SU-DHL-6 (cell line): ENCODE data around the gene ARHGAP35.
"Not testable (repeated sequence)": the region's sequence is repeated elsewhere in the genome, so short reads cannot be mapped to it uniquely, and the experiment has no call there.

Source experiments
- H2AFZ ChIP-seq: fragments of 200-600 bp; sonication (generic); 2 replicates; pipeline ENCODE4 v1.6.1; 2014; ENCODE audit warnings: low read depth, mild to moderate bottlenecking, moderate library complexity, mixed read lengths, antibody characterized with exemption, low read length; ENCODE audit not compliant: severe bottlenecking
- H3F3A ChIP-seq: fragments of 200-600 bp; shearing (Covaris generic); 2 replicates; pipeline ENCODE4 v1.6.0; 2016; ENCODE audit warnings: antibody characterized with exemption, mild to moderate bottlenecking; ENCODE audit not compliant: insufficient read depth
- H3K27ac ChIP-seq: fragments of 200-600 bp; sonication (generic); 2 replicates; pipeline ENCODE4 v1.5.1; 2016; ENCODE audit warnings: low read depth, mild to moderate bottlenecking, low read length, moderate library complexity, mixed read lengths
- H3K27me3 ChIP-seq: fragments of 200-600 bp; sonication (generic), shearing (Covaris generic); 2 replicates; pipeline ENCODE4 v1.6.0; 2014; ENCODE audit warnings: mild to moderate bottlenecking, low read length
- H3K36me3 ChIP-seq: fragments of 200-600 bp; sonication (generic); 2 replicates; pipeline ENCODE4 v1.6.1; 2014; ENCODE audit warnings: mild to moderate bottlenecking, low read length, mixed read lengths
- H3K4me2 ChIP-seq: fragments of 300-600, 200-600 bp; shearing (Covaris generic), sonication (generic); 2 replicates; pipeline ENCODE4 v1.6.0; 2014; ENCODE audit warnings: low read length, low read depth, mild to moderate bottlenecking; ENCODE audit not compliant: poor library complexity, severe bottlenecking
- H3K4me3 ChIP-seq: fragments of 200-600 bp; sonication (generic); 2 replicates; pipeline ENCODE4 v1.5.1; 2014; ENCODE audit warnings: antibody characterized with exemption, low read length, mild to moderate bottlenecking, mixed read lengths; ENCODE audit not compliant: insufficient read depth, poor library complexity, severe bottlenecking
- H3K79me2 ChIP-seq: fragments of 200-600 bp; sonication (generic); 2 replicates; pipeline ENCODE4 v1.6.1; 2014; ENCODE audit warnings: mild to moderate bottlenecking, low read length, moderate library complexity; ENCODE audit not compliant: insufficient read depth
- H3K9ac ChIP-seq: fragments of 200-600 bp; sonication (generic); 2 replicates; pipeline ENCODE4 v1.7.0; 2014; ENCODE audit warnings: mild to moderate bottlenecking, low read length
- H3K9me2 ChIP-seq: fragments of 200-600 bp; sonication (generic); replicated peaks from 2 replicates; pipeline ENCODE4 v1.6.1; 2014; ENCODE audit warnings: low read length; ENCODE audit not compliant: insufficient read depth
- H3K9me3 ChIP-seq: fragments of 200-600 bp; sonication (generic); 2 replicates; pipeline ENCODE4 v1.6.1; 2014; ENCODE audit warnings: low read length, mixed read lengths; ENCODE audit not compliant: insufficient read depth
- H4K20me1 ChIP-seq: fragments of 200-600 bp; sonication (generic); 2 replicates; pipeline ENCODE4 v1.6.1; 2014; ENCODE audit warnings: low read depth, mild to moderate bottlenecking, antibody characterized with exemption, low read length, moderate library complexity, mixed read lengths
- CTCF ChIP-seq: fragments of 200-600 bp; sonication (generic); IDR thresholded peaks from one replicate; pipeline ENCODE4 v1.5.1; 2017; ENCODE audit warnings: antibody characterized with exemption, mild to moderate bottlenecking, low read length, moderate library complexity; ENCODE audit not compliant: insufficient read depth, poor library complexity, severe bottlenecking
- EZH2phosphoT487 ChIP-seq: fragments of 200-600 bp; sonication (generic), shearing (Covaris generic); conservative IDR thresholded peaks from 2 replicates; pipeline ENCODE4 v1.6.1; 2018; ENCODE audit warnings: mild to moderate bottlenecking, antibody characterized with exemption, low read length, moderate library complexity, mixed read lengths

The ARHGAP35 gene

DNA sequence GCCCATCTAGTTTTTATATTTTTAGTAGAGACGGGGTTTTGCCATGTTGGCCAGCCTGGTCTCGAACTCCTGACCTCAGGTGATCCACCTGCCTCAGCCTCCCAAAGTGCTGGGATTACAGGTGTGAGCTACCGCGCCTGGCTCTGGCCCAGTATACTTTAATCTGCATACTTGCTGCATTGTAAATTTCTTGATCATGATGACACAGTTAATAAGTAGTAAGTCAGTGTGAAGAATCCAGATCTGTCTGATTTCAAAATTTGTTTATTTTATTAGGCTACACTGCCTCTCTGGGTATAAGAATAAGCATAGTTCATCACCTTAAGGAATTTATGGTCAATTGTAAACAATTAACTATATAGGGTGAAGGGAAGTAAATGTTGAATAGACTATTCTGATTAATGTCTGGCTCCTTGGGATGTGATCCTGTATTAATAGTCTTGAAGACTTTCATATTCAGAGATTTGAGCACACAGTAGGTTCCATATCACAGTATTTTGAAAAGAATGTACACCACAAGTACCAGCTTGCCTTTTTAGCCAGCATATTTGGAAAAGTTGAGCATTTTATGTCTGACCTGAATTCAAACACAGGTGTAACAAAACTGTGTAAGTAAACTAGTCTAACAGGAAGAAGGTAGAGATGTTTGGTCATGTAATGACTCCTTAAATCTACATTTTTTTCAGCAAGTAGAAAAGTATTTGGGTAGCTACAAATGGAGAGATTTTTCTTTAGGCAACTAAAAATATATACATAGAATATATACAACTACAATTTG lies 7.4 kb downstream of the ARHGAP35 start:
- H4K20me1 ChIP-seq: peaks cover 18% of the 10 kb centered on the region

DNA sequence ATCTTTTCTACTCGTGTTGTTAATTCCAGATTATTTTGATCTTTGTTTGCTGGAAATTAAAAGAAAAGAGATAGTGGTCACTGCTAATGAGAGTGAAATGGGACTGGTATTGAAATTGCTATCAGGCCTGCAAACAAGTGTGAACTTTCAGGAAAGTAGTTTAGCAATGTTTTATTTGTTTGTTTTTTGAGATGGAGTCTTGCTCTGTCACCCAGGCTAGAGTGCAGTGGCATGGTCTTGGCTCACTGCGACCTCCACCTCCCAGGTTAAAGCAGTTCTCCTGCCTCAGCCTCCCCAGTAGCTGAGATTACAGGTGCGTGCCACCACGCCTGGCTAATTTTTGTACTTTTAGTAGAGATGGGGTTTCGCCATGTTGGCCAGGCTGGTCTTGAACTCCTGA lies 10.4 kb downstream of the ARHGAP35 start:
- not testable (repeated sequence) for H3K9ac ChIP-seq, H3K9me3 ChIP-seq

More for the DNA sequence above, 7.4 kb downstream of the ARHGAP35 start:
- Histone ChIP-seq H3K9me2 (no peaks in the 10 kb centered on the region), H3K27ac (peak overlapping the region; percentile 31; the same call in 1 of the 2 replicates), H3K4me2 (peak overlapping the region; percentile 6), H3K36me3 (no peaks in the 10 kb centered on the region), H2AFZ (no peak overlapping the region), H3K27me3 (no peaks in the 10 kb centered on the region), H3F3A (peaks cover 9% of the 10 kb centered on the region), H3K4me3 (no peak overlapping the region), H3K79me2 (peaks cover 98% of the 10 kb centered on the region), H3K9me3 (no peaks in the 10 kb centered on the region), H3K9ac (no peak overlapping the region)
- TF ChIP-seq EZH2phosphoT487 (no peak), CTCF (no peak)

GRCh38 chr19:46872967-46873366 lies 12.2 kb downstream of the ARHGAP35 start:
- TF ChIP-seq CTCF (no peak), EZH2phosphoT487 (no peak)
- H3K9me3 ChIP-seq: no peaks in the 10 kb centered on the region
- H3K27ac ChIP-seq: no peak overlapping the region
- H3K4me3 ChIP-seq: no peak overlapping the region
- peaks cover 91% of the 10 kb centered on the region for H3K79me2 ChIP-seq
- no peak overlapping the region for H3K9ac ChIP-seq
- no peaks in the 10 kb centered on the region for H3K36me3 ChIP-seq
- no peaks in the 10 kb centered on the region for H3K9me2 ChIP-seq
- H3K27me3 ChIP-seq: no peaks in the 10 kb centered on the region
- H4K20me1 ChIP-seq: peaks cover 4% of the 10 kb centered on the region; the same call in 1 of the 2 replicates
- no peak overlapping the region for H2AFZ ChIP-seq
- H3K4me2 ChIP-seq: no peak overlapping the region
- peaks cover 9% of the 10 kb centered on the region; the same call in 1 of the 2 replicates for H3F3A ChIP-seq

More for the DNA sequence above, 10.4 kb downstream of the ARHGAP35 start:
- Histone ChIP-seq H4K20me1 (peaks cover 10% of the 10 kb centered on the region; the same call in 1 of the 2 replicates), H3K79me2 (peaks cover 98% of the 10 kb centered on the region)
- not testable (repeated sequence) for H3K4me2 ChIP-seq, H3K36me3 ChIP-seq, H3K9me2 ChIP-seq, H3K4me3 ChIP-seq, H3K27ac ChIP-seq, H3F3A ChIP-seq, H3K27me3 ChIP-seq, H2AFZ ChIP-seq

DNA sequence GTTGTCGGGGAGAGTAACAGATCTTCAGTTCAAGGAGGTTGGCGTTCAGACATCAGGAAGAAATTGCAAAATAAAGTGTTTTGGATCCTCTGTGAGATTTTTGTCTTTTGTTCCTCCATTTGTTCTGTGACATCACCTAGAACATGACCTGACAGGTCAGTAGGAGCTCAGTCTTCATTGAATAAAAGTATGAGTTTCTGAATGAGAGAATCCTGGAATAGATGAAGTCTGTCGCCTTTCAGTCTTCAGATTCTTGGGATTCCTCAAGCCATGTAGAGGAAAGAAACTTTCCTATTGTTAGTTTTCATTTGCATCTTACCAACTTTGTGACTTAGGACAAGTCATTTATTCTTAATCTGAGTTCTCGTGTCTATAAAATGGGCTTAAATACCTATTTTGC lies 14.4 kb downstream of the ARHGAP35 start:
- Histone ChIP-seq H3K9me2 (no peaks in the 10 kb centered on the region), H3K4me2 (no peak overlapping the region), H2AFZ (no peak overlapping the region), H3K4me3 (no peak overlapping the region), H3K27ac (no peak overlapping the region), H3K79me2 (peaks cover 83% of the 10 kb centered on the region), H3K9ac (no peak overlapping the region), H4K20me1 (peaks cover 4% of the 10 kb centered on the region; the same call in 1 of the 2 replicates), H3K9me3 (no peaks in the 10 kb centered on the region), H3K36me3 (no peaks in the 10 kb centered on the region), H3F3A (peaks cover 4% of the 10 kb centered on the region; the same call in 1 of the 2 replicates), H3K27me3 (no peaks in the 10 kb centered on the region)
- no peak for TF ChIP-seq CTCF
